ENCODE results near the gene CDH23. TPM values are rescaled to one million over a fixed set of nuclear protein-coding genes. Genes with fewer than 3 reads are reported as not detected.

The CDH23 gene
- total and polyA plus RNA-seq, 2 of the 8 experiments (the other 6 are each of a cell fraction or from before 2014, with no cell fraction given), result 1.9 to 4.9 TPM

GRCh38 chr10:71694567-71694968 lies 297.8 kb downstream of the CDH23 start:
- 0 out of 4 replicates have a peak, but pooled peaks cover 0 to 7% of the 10 kb centered on the region in 2 experiments for H3K9me3 ChIP-seq (ENCODE audit: insufficient read depth in 2 of 2, low read depth in 1 of 2, low read length in 1 of 2)

More at GRCh38 chr10:71694567-71694968, 297.8 kb downstream of the CDH23 start:
- CTCF ChIA-PET (ENCODE audit: partially characterized antibody), result interaction anchor here (0.7 to 11.1 kb wide), 22 partner anchors 9 to 380 kb away, joined by 3 to 169 read pairs (median 8); partner anchors contain the start of gene CDH23
- Histone ChIP-seq H4K5ac (ENCODE audit: insufficient read length, low read depth, low read length) (no peak overlapping the region), H3K27ac (ENCODE audit: low read depth, low read length) (no peak overlapping the region), H2AK5ac (ENCODE audit: low read depth, low read length) (no peak overlapping the region), H3K23me2 (ENCODE audit: low read depth, low read length) (no peaks in the 10 kb centered on the region), H3K4ac (replicated peaks; ENCODE audit: insufficient read length, low read depth, low read length) (no peak overlapping the region), H2AFZ (ENCODE audit: low read length) (no peak overlapping the region), H3K23ac (ENCODE audit: insufficient read length) (no peak overlapping the region), H4K8ac (ENCODE audit: extremely low read depth, insufficient read depth, low read length) (no peak overlapping the region), H3K79me2 (ENCODE audit: control insufficient read depth in 1 of 2, insufficient read depth in 2 of 2, low read length in 2 of 2) (no peaks in the 10 kb centered on the region), H3K4me3 (ENCODE audit: extremely low read depth in 1 of 4, insufficient read depth in 2 of 4, low read depth in 3 of 4, low read length in 4 of 4) (no peak overlapping the region), H3K79me1 (ENCODE audit: low read depth, low read length) (no peaks in the 10 kb centered on the region), H4K20me1 (replicated peaks in 1 of 2; ENCODE audit: control insufficient read depth in 1 of 2, insufficient read depth in 2 of 2, low read length in 2 of 2) (no peaks in the 10 kb centered on the region), H2BK12ac (ENCODE audit: low read depth, low read length) (no peak overlapping the region), H3K36me3 (ENCODE audit: control insufficient read depth in 2 of 4, insufficient read depth in 4 of 4, low read length in 3 of 4) (no peaks in the 10 kb centered on the region), H2BK120ac (replicated peaks; ENCODE audit: low read depth, low read length) (no peak overlapping the region), H3K27me3 (replicated peaks in 1 of 4; ENCODE audit: control insufficient read depth in 3 of 4, extremely low read depth in 1 of 4, insufficient read depth in 3 of 4, low read length in 3 of 4) (no peaks in the 10 kb centered on the region; a peak in 1 of 7 replicates), H3K56ac (replicated peaks; ENCODE audit: insufficient read length, low read depth, low read length) (no peak overlapping the region), H3K4me1 (replicated peaks in 1 of 4; ENCODE audit: control insufficient read depth in 3 of 4, insufficient read depth in 4 of 4, low read length in 3 of 4) (no peaks in the 10 kb centered on the region; a peak in 1 of 7 replicates), H2BK5ac (ENCODE audit: low read depth, low read length) (no peak overlapping the region), H3K18ac (ENCODE audit: extremely low read depth, low read length) (no peak overlapping the region), H3K14ac (ENCODE audit: insufficient read length) (no peak overlapping the region), H4K91ac (replicated peaks; ENCODE audit: insufficient read length, low read length) (no peak overlapping the region), H3K9ac (replicated peaks in 1 of 4; ENCODE audit: extremely low read depth in 1 of 4, low read depth in 3 of 4, low read length in 3 of 4) (no peak overlapping the region), H2BK15ac (ENCODE audit: low read length) (no peak overlapping the region), H3K4me2 (ENCODE audit: insufficient read depth in 1 of 2, low read depth in 2 of 2, low read length in 2 of 2) (no peak overlapping the region), H2BK20ac (ENCODE audit: low read length) (no peak overlapping the region)
- DNase-seq (ENCODE audit: low read depth in 1 of 2, low spot score in 2 of 2) (no peak), FAIRE-seq (no peak)
- no peak for TF ChIP-seq JUND (IDR thresholded peaks at IDR 0.05; ENCODE audit: low read length)
- no peak for TF ChIP-seq EGR1 (IDR thresholded peaks at IDR 0.05; ENCODE audit: borderline replicate concordance, low read depth, low read length)
- no peak for TF ChIP-seq SIN3A (conservative IDR thresholded peaks at IDR 0.05 in 1 of 2, IDR thresholded peaks at IDR 0.05 in 1 of 2; ENCODE audit: low read depth in 1 of 2, low read length in 2 of 2)
- no peak for TF ChIP-seq MAFK (IDR thresholded peaks at IDR 0.05; ENCODE audit: low read depth, low read length)
- no peak for TF ChIP-seq RAD21 (IDR thresholded peaks at IDR 0.05 in 1 of 2, conservative IDR thresholded peaks at IDR 0.05 in 1 of 2; ENCODE audit: low read depth in 2 of 2, low read length in 2 of 2)
- no peak for TF ChIP-seq RBBP5 (IDR thresholded peaks at IDR 0.05; ENCODE audit: borderline replicate concordance, low read depth, low read length)
- TF ChIP-seq ZNF274 (IDR thresholded peaks at IDR 0.05; ENCODE audit: borderline replicate concordance, extremely low read depth, low read length), result no peak
- no peak for TF ChIP-seq RNF2 (IDR thresholded peaks at IDR 0.05; ENCODE audit: borderline replicate concordance, low read depth, low read length, missing control alignments, poor library complexity, severe bottlenecking)
- no peak for TF ChIP-seq POU5F1 (IDR thresholded peaks at IDR 0.05; ENCODE audit: low read depth, low read length)
- no peak for TF ChIP-seq CHD2 (IDR thresholded peaks at IDR 0.05; ENCODE audit: low read length)
- no peak for TF ChIP-seq PHF8 (conservative IDR thresholded peaks at IDR 0.05; ENCODE audit: low read depth, low read length)
- TF ChIP-seq KDM5A (IDR thresholded peaks at IDR 0.05; ENCODE audit: low read length), result no peak
- no peak for TF ChIP-seq POLR2A (IDR thresholded peaks at IDR 0.05; ENCODE audit: control extremely low read depth in 1 of 2, low read depth in 2 of 2, low read length in 2 of 2)
- 81% methylated on average over 10 of the region's 10 CpGs; no CpG with 5 or more reads in 1 of the 2 experiments for WGBS, 2 experiments (ENCODE audit: extremely low coverage in 1 of 2, insufficient coverage in 1 of 2, insufficient read length in 1 of 2, insufficient replicate concordance in 2 of 2, low coverage in 1 of 2, low lambda C conversion rate in 2 of 2, missing lambda C conversion rate in 1 of 2)
- POLR2A ChIA-PET (ENCODE audit: partially characterized antibody), result interaction anchor here (1.2 to 1.4 kb wide), 2 partner anchors 9 to 17 kb away, joined by 3 read pairs; no protein-coding TSS in a partner anchor
